Inflammatory macrophage (primary cell): ENCODE results near the gene JAZF1.

Source experiments
- DNase-seq, 2 donors: peaks; one replicate each; pipeline ENCODE4 v3.0.0-alpha.2; 2020 to 2022
- total RNA-seq, 18 experiments: gene quantifications; one replicate each; lab custom pipeline; 2026; ENCODE audit warnings: mixed read lengths in 6 of 18, inconsistent platforms in 2 of 18; lab: John Stamatoyannopoulos, UW

JAZF1 gene
- total RNA-seq: 5.1 to 23.1 (median 10.4) reads per million in 18 experiments

GRCh38 chr7:28180364-28181147 is at the start of gene JAZF1:
TSS of gene JAZF1 (minus strand) at chr7:28180795.
- peak in 1 of 2 donors; percentile 11 for DNase-seq

- DNase-seq: no peak
Measured at GRCh38 chr7:28230261-28230660, 49.7 kb upstream of the JAZF1 start.

- DNase-seq: no peak
Measured at GRCh38 chr7:28228396-28228795, 47.8 kb upstream of the JAZF1 start.

- no peak for DNase-seq
Measured at GRCh38 chr7:28226003-28226402, 45.4 kb upstream of the JAZF1 start.

GRCh38 chr7:28225576-28225975 is 45.0 kb upstream of the JAZF1 start:
- DNase-seq: no peak

- DNase-seq: no peak
Measured at GRCh38 chr7:28224675-28225074, 44.1 kb upstream of the JAZF1 start.

GRCh38 chr7:28224172-28224571 is 43.6 kb upstream of the JAZF1 start:
- no peak for DNase-seq

- DNase-seq: no peak
Measured at GRCh38 chr7:28222636-28223035, 42.0 kb upstream of the JAZF1 start.

GRCh38 chr7:28219793-28220192 is 39.2 kb upstream of the JAZF1 start:
- no peak for DNase-seq

GRCh38 chr7:28217143-28217542 is 36.5 kb upstream of the JAZF1 start:
- no peak for DNase-seq

- no peak for DNase-seq
Measured at GRCh38 chr7:28211006-28211405, 30.4 kb upstream of the JAZF1 start.

GRCh38 chr7:28208506-28208905 is 27.9 kb upstream of the JAZF1 start:
- DNase-seq: no peak

- DNase-seq: no peak
Measured at GRCh38 chr7:28207486-28208158, 27.0 kb upstream of the JAZF1 start.

- DNase-seq: no peak
Measured at GRCh38 chr7:28205506-28205905, 24.9 kb upstream of the JAZF1 start.

GRCh38 chr7:28203508-28204240 is 23.1 kb upstream of the JAZF1 start:
- DNase-seq: no peak

- DNase-seq: no peak
Measured at GRCh38 chr7:28202222-28202621, 21.6 kb upstream of the JAZF1 start.

GRCh38 chr7:28201131-28201530 is 20.5 kb upstream of the JAZF1 start:
- no peak for DNase-seq

- no peak for DNase-seq
Measured at GRCh38 chr7:28200598-28200997, 20.0 kb upstream of the JAZF1 start.

GRCh38 chr7:28199021-28199510 is 18.5 kb upstream of the JAZF1 start:
- no peak for DNase-seq

GRCh38 chr7:28195910-28196620 is 15.5 kb upstream of the JAZF1 start:
- DNase-seq: no peak

- peak; percentile 51 to 55 for DNase-seq
Measured at GRCh38 chr7:28192786-28193585, 12.4 kb upstream of the JAZF1 start.

- peak; percentile 55 to 63 for DNase-seq
Measured at GRCh38 chr7:28191751-28192150, 11.2 kb upstream of the JAZF1 start.
